Liver (tissue), 9 donors: Measurements from ENCODE around the gene DPYD. TPM values are rescaled to one million over a fixed set of nuclear protein-coding genes. Genes with fewer than 3 reads are reported as not detected.

Experiments
- DNase-seq: peaks from one replicate; pipeline ENCODE4 v3.0.0-alpha.2; 2017; ENCODE audit warnings: low spot score
- H3K27ac ChIP-seq, 2 donors: one replicate each; pipeline ENCODE4 v1.7.0; 2013; ENCODE audit warnings: inconsistent platforms in 2 of 2, low read length in 2 of 2, control low read depth in 1 of 2, low read depth in 1 of 2, mild to moderate bottlenecking in 1 of 2
- H3K27me3 ChIP-seq, 4 donors: one replicate each; pipeline versions ENCODE4 v1.6.1 to v1.7.0; 2013; ENCODE audit warnings: low read length in 3 of 4, inconsistent platforms in 1 of 4, mild to moderate bottlenecking in 1 of 4, moderate library complexity in 1 of 4; ENCODE audit not compliant: control insufficient read depth in 4 of 4, insufficient read depth in 4 of 4
- H3K36me3 ChIP-seq, 4 donors: one replicate each; pipeline versions ENCODE4 v1.6.1 to v1.7.0; 2013; ENCODE audit warnings: low read length in 3 of 4, mild to moderate bottlenecking in 3 of 4, low read depth in 1 of 4, moderate library complexity in 1 of 4; ENCODE audit not compliant: control insufficient read depth in 4 of 4, insufficient read depth in 3 of 4
- H3K4me1 ChIP-seq, 4 donors: one replicate each; pipeline versions ENCODE4 v1.6.1 to v1.7.0; 2013; ENCODE audit warnings: low read length in 3 of 4, mild to moderate bottlenecking in 3 of 4, moderate library complexity in 1 of 4; ENCODE audit not compliant: control insufficient read depth in 4 of 4, insufficient read depth in 4 of 4
- H3K4me3 ChIP-seq, 3 donors: one replicate each; pipeline versions ENCODE4 v1.6.1 to v1.7.0; 2013; ENCODE audit warnings: low read length in 3 of 3, control low read depth in 1 of 3, low read depth in 1 of 3, mild to moderate bottlenecking in 1 of 3
- H3K9ac ChIP-seq, 2 donors: one replicate each; pipeline ENCODE4 v1.7.0; 2013; ENCODE audit warnings: low read length in 2 of 2, mild to moderate bottlenecking in 2 of 2, moderate library complexity in 2 of 2, control low read depth in 1 of 2, low read depth in 1 of 2
- H3K9me3 ChIP-seq, 4 donors: one replicate each; pipeline versions ENCODE4 v1.6.1 to v1.7.0; 2013; ENCODE audit warnings: low read length in 3 of 4; ENCODE audit not compliant: control insufficient read depth in 4 of 4
- ATF3 ChIP-seq: IDR thresholded peaks from 2 replicates; pipeline ENCODE4 v1.6.1; 2016; ENCODE audit warnings: antibody characterized with exemption
- FOXA1 ChIP-seq: IDR thresholded peaks from 2 replicates; pipeline ENCODE4 v1.6.1; 2016; ENCODE audit warnings: antibody characterized with exemption
- FOXA2 ChIP-seq: IDR thresholded peaks from 2 replicates; pipeline ENCODE4 v1.6.1; 2016; ENCODE audit warnings: antibody characterized with exemption
- GABPA ChIP-seq, 2 donors: IDR thresholded peaks in 1 of 2; conservative IDR thresholded peaks in 1 of 2; 2 replicates each; pipeline ENCODE4 v1.6.1; 2016; ENCODE audit warnings: antibody characterized with exemption in 2 of 2, mild to moderate bottlenecking in 1 of 2, moderate library complexity in 1 of 2
- HNF4A ChIP-seq, 2 donors: conservative IDR thresholded peaks; 2 replicates each; pipeline ENCODE4 v1.6.1; 2016; ENCODE audit warnings: antibody characterized with exemption in 2 of 2, mild to moderate bottlenecking in 2 of 2
- HNF4G ChIP-seq: IDR thresholded peaks from 2 replicates; pipeline ENCODE4 v1.6.1; 2016; ENCODE audit warnings: antibody characterized with exemption
- JUND ChIP-seq, 2 donors: IDR thresholded peaks; 2 replicates each; pipeline ENCODE4 v1.6.1; 2016; ENCODE audit warnings: antibody characterized with exemption in 2 of 2
- MAX ChIP-seq: IDR thresholded peaks from 2 replicates; pipeline ENCODE4 v1.6.1; 2016; ENCODE audit warnings: antibody characterized with exemption
- NR2F2 ChIP-seq: IDR thresholded peaks from 2 replicates; pipeline ENCODE4 v1.6.1; 2016; ENCODE audit warnings: antibody characterized with exemption
- RAD21 ChIP-seq, 2 donors: IDR thresholded peaks; 2 replicates each; pipeline ENCODE4 v1.6.1; 2016; ENCODE audit warnings: antibody characterized with exemption in 2 of 2, mild to moderate bottlenecking in 2 of 2
- REST ChIP-seq: IDR thresholded peaks from 2 replicates; pipeline ENCODE4 v1.6.1; 2016; ENCODE audit warnings: antibody characterized with exemption, mild to moderate bottlenecking
- RXRA ChIP-seq, 2 donors: IDR thresholded peaks; 2 replicates each; pipeline ENCODE4 v1.6.1; 2017 to 2018; ENCODE audit warnings: antibody characterized with exemption in 2 of 2, mild to moderate bottlenecking in 1 of 2
- SP1 ChIP-seq: IDR thresholded peaks from 2 replicates; pipeline ENCODE4 v1.6.1; 2018; ENCODE audit warnings: antibody characterized with exemption, mild to moderate bottlenecking
- TAF1 ChIP-seq: conservative IDR thresholded peaks from 2 replicates; pipeline ENCODE4 v1.6.1; 2016; ENCODE audit warnings: antibody characterized with exemption, mild to moderate bottlenecking
- YY1 ChIP-seq: IDR thresholded peaks from 2 replicates; pipeline ENCODE4 v1.6.1; 2016; ENCODE audit warnings: antibody characterized with exemption, mild to moderate bottlenecking
- WGBS: extraction: QIAGEN DNeasy Blood & Tissue Kit; methylation state at CpG from one replicate; pipeline ENCODE4 v1.1.7; 2013; 5-methylcytosine and 5-hydroxymethylcytosine counted together
- polyA plus RNA-seq, 2 donors: library from polyadenylated mRNA; stranded (reverse) in 1 of 2; unstranded in 1 of 2; fragments of 200-250 nt in 1 of 2; fragments of >200 nt in 1 of 2; fragmentation: Nextera tagmentation in 1 of 2; extraction: Ambion mirVana in 1 of 2; gene quantifications; one replicate each; pipeline versions ENCODE4 v1.2.1 to v1.2.3, GENCODE V29; 2013 to 2015
- total RNA-seq, 2 donors: library from RNA; depleted of rRNA; stranded (reverse); fragments of >200 nt; gene quantifications; one replicate each; pipeline ENCODE4 v1.2.3, GENCODE V29; 2014
- TF ChIP-seq, protein P1 (sequence below): fragments of 150-350 bp; IDR thresholded peaks from 2 replicates; pipeline ENCODE4 v1.5.1; 2017; ENCODE audit warnings: improper control_type of control experiment, low read depth, low read length; ENCODE audit not compliant: missing input control
- donor health status: healthy.
- donor health status: healthy.
- donor health status: healthy.
- donor health status: healthy.
- donor health status: healthy.

DPYD gene
- total and polyA plus RNA-seq, 4 donors: 16.2 to 142 (median 47.0) TPM

- no peak overlapping the region for H3K9ac ChIP-seq
- no peak overlapping the region for H3K27ac ChIP-seq
- no peak overlapping the region for H3K4me3 ChIP-seq
- WGBS: 93% methylated on average over 2 of the region's 2 CpGs
- H3K4me1 ChIP-seq: no peaks in the 10 kb centered on the region
- H3K9me3 ChIP-seq: no peaks in the 10 kb centered on the region
- no peak for DNase-seq
- no peaks in the 10 kb centered on the region for H3K27me3 ChIP-seq
- TF ChIP-seq HNF4G: no peak
- TF ChIP-seq YY1: no peak
- TF ChIP-seq HNF4A (conservative IDR thresholded peaks at IDR 0.05): no peak
- TF ChIP-seq, protein P1, sequence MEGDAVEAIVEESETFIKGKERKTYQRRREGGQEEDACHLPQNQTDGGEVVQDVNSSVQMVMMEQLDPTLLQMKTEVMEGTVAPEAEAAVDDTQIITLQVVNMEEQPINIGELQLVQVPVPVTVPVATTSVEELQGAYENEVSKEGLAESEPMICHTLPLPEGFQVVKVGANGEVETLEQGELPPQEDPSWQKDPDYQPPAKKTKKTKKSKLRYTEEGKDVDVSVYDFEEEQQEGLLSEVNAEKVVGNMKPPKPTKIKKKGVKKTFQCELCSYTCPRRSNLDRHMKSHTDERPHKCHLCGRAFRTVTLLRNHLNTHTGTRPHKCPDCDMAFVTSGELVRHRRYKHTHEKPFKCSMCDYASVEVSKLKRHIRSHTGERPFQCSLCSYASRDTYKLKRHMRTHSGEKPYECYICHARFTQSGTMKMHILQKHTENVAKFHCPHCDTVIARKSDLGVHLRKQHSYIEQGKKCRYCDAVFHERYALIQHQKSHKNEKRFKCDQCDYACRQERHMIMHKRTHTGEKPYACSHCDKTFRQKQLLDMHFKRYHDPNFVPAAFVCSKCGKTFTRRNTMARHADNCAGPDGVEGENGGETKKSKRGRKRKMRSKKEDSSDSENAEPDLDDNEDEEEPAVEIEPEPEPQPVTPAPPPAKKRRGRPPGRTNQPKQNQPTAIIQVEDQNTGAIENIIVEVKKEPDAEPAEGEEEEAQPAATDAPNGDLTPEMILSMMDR: no peak
- TF ChIP-seq GABPA (IDR thresholded peaks at IDR 0.05 in 1 of 2, conservative IDR thresholded peaks at IDR 0.05 in 1 of 2): no peak
- peaks cover 0 to 3% (median 2%) of the 10 kb centered on the region in 4 donors for H3K36me3 ChIP-seq
Measured at GRCh38 chr1:97599447-97599846, 321.4 kb downstream of the DPYD start.

DNA sequence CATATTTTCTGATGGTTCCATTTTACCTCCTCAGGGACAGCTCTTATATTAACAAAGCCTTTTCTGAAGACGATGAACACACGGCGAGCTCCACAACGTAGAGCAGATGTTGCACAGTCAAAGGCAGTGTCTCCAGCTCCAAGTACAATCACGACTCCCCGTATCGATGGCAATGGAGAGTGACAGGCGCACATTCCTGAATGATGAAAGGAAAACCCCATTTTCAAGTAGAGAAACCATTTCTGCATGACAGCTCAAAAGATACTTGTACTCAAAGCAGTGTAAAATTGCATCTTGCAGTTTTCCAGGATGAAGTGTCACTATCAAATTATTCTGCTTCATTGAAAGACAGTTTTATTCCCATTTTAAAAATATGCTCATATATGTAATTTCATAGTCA is 327.6 kb downstream of the DPYD start:
- 97% methylated on average over 8 of the region's 8 CpGs for WGBS
- H3K4me1 ChIP-seq: no peaks in the 10 kb centered on the region

More for the DNA sequence above, 327.6 kb downstream of the DPYD start:
- Histone ChIP-seq H3K9ac (no peak overlapping the region), H3K4me3 (no peak overlapping the region), H3K36me3 (peaks cover 3 to 31% (median 21%) of the 10 kb centered on the region in 4 donors), H3K27me3 (no peaks in the 10 kb centered on the region), H3K27ac (no peak overlapping the region), H3K9me3 (no peaks in the 10 kb centered on the region)
- no peak for DNase-seq
- TF ChIP-seq ATF3: no peak
- no peak for TF ChIP-seq HNF4A (conservative IDR thresholded peaks at IDR 0.05)
- TF ChIP-seq REST: no peak
- no peak for TF ChIP-seq SP1
- TF ChIP-seq JUND (IDR thresholded peaks at IDR 0.05): no peak
- no peak for TF ChIP-seq YY1
- TF ChIP-seq FOXA2: no peak
- no peak for TF ChIP-seq GABPA (IDR thresholded peaks at IDR 0.05 in 1 of 2, conservative IDR thresholded peaks at IDR 0.05 in 1 of 2)
- no peak for TF ChIP-seq RXRA (IDR thresholded peaks at IDR 0.05)
- no peak for TF ChIP-seq TAF1
- no peak for TF ChIP-seq NR2F2
- TF ChIP-seq MAX: no peak
- TF ChIP-seq HNF4G: no peak
- no peak for TF ChIP-seq FOXA1
- TF ChIP-seq, protein P1: no peak
- TF ChIP-seq RAD21 (IDR thresholded peaks at IDR 0.05): no peak
